Measurements from ENCODE around the gene RGS7.

Gene RGS7

DNA sequence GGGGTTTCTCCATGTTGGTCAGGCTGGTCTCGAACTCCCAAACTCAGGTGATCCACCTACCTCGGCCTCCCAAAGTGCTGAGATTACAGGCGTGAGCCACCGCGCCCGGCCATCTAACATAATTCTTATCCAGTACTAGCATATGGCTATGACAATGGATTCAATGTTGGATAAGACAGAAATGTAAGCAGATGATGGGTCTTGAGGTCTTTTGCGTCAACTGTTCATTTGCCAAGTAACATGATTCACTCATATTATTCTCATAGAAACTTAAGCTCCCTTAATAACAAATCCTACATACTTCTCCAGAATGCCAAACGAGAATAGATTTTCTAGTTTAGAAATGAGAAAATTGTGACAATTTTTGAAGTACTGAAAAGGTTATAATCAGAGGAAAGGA lies 170.3 kb downstream of the RGS7 start:
- Histone ChIP-seq H3K4me3 (ENCODE audit: low read length) (no peak overlapping the region), H3K27me3 (ENCODE audit: low read depth, low read length) (0 out of 2 replicates have a peak, but pooled peaks cover 3% of the 10 kb centered on the region), H3K9ac (ENCODE audit: low read length) (no peak overlapping the region), H2AFZ (ENCODE audit: low read depth, low read length) (no peak overlapping the region), H3K9me3 (ENCODE audit: insufficient read depth, low read length) (no peaks in the 10 kb centered on the region), H3K36me3 (replicated peaks; ENCODE audit: low read depth, low read length) (no peaks in the 10 kb centered on the region), H3K4me2 (ENCODE audit: low read length) (no peak overlapping the region), H3K27ac (ENCODE audit: low read length) (no peak overlapping the region), H4K20me1 (ENCODE audit: insufficient read depth, low read length) (no peaks in the 10 kb centered on the region), H3K4me1 (ENCODE audit: low read length) (no peaks in the 10 kb centered on the region), H3K79me2 (ENCODE audit: low read length) (no peaks in the 10 kb centered on the region)
- TF ChIP-seq, protein P1, sequence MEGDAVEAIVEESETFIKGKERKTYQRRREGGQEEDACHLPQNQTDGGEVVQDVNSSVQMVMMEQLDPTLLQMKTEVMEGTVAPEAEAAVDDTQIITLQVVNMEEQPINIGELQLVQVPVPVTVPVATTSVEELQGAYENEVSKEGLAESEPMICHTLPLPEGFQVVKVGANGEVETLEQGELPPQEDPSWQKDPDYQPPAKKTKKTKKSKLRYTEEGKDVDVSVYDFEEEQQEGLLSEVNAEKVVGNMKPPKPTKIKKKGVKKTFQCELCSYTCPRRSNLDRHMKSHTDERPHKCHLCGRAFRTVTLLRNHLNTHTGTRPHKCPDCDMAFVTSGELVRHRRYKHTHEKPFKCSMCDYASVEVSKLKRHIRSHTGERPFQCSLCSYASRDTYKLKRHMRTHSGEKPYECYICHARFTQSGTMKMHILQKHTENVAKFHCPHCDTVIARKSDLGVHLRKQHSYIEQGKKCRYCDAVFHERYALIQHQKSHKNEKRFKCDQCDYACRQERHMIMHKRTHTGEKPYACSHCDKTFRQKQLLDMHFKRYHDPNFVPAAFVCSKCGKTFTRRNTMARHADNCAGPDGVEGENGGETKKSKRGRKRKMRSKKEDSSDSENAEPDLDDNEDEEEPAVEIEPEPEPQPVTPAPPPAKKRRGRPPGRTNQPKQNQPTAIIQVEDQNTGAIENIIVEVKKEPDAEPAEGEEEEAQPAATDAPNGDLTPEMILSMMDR (IDR thresholded peaks at IDR 0.05; ENCODE audit: low read depth, low read length), result no peak
- no peak for TF ChIP-seq EZH2phosphoT487 (IDR thresholded peaks at IDR 0.05; ENCODE audit: low read depth)

DNA sequence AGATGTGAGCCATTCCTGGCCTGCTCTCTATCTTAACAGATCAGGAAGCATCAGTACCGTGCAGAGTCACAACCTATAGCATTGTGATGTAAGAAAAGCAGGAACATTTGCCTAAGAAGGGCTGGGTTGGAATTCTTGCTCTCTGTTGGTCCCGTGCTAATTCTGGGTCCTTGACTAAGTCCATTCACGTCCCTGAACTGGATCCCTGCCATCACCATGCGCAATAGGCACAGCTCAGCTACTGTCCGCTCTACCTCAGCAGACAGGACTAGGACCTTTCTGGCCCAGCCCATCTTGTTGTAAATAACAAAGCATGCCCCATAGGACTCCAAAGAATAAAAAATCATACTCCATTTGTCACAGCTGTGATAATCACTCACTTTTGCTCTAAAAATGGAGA lies 175.0 kb downstream of the RGS7 start:
- Histone ChIP-seq H3K4me1 (ENCODE audit: low read length) (no peaks in the 10 kb centered on the region), H3K4me2 (ENCODE audit: low read length) (no peak overlapping the region), H3K27me3 (ENCODE audit: low read depth, low read length) (0 out of 2 replicates have a peak, but pooled peaks cover 2% of the 10 kb centered on the region), H3K9ac (ENCODE audit: low read length) (no peak overlapping the region), H3K36me3 (replicated peaks; ENCODE audit: low read depth, low read length) (no peaks in the 10 kb centered on the region), H3K27ac (ENCODE audit: low read length) (no peak overlapping the region), H2AFZ (ENCODE audit: low read depth, low read length) (no peak overlapping the region), H3K79me2 (ENCODE audit: low read length) (no peaks in the 10 kb centered on the region), H3K4me3 (ENCODE audit: low read length) (no peak overlapping the region), H4K20me1 (ENCODE audit: insufficient read depth, low read length) (no peaks in the 10 kb centered on the region), H3K9me3 (ENCODE audit: insufficient read depth, low read length) (no peaks in the 10 kb centered on the region)
- TF ChIP-seq EZH2phosphoT487 (IDR thresholded peaks at IDR 0.05; ENCODE audit: low read depth), result no peak
- TF ChIP-seq, protein P1 (IDR thresholded peaks at IDR 0.05; ENCODE audit: low read depth, low read length), result no peak

DNA sequence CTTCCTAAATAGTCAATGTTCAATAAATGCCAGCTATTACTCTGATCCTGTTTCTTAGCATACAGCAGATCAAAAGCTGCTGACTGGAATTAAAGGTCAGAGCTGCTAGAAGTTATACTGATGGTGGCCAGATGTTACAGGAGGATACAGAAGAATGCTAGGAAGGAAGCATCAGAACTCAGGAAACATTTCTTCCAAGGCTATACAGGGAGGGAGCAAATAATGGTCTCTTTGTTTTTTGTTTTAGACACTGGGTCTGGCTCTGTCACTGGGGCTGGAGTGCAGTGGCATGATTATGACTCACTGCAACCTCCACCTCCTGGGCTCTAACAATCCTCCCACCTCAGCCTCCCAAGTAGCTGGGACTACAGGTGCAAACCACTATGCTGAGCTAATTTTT lies 175.5 kb downstream of the RGS7 start:
- H3K27ac ChIP-seq (ENCODE audit: low read length), result no peak overlapping the region
- no peaks in the 10 kb centered on the region for H3K79me2 ChIP-seq (ENCODE audit: low read length)
- no peak for TF ChIP-seq EZH2phosphoT487 (IDR thresholded peaks at IDR 0.05; ENCODE audit: low read depth)
- TF ChIP-seq, protein P1 (IDR thresholded peaks at IDR 0.05; ENCODE audit: low read depth, low read length), result no peak
- no peaks in the 10 kb centered on the region for H3K36me3 ChIP-seq (replicated peaks; ENCODE audit: low read depth, low read length)
- H3K4me3 ChIP-seq (ENCODE audit: low read length), result no peak overlapping the region
- H3K4me1 ChIP-seq (ENCODE audit: low read length), result no peaks in the 10 kb centered on the region
- H3K4me2 ChIP-seq (ENCODE audit: low read length), result no peak overlapping the region
- no peak overlapping the region for H3K9ac ChIP-seq (ENCODE audit: low read length)
- no peaks in the 10 kb centered on the region for H4K20me1 ChIP-seq (ENCODE audit: insufficient read depth, low read length)
- no peaks in the 10 kb centered on the region for H3K9me3 ChIP-seq (ENCODE audit: insufficient read depth, low read length)
- H3K27me3 ChIP-seq (ENCODE audit: low read depth, low read length), result no peaks in the 10 kb centered on the region
- no peak overlapping the region for H2AFZ ChIP-seq (ENCODE audit: low read depth, low read length)

GRCh38 chr1:241180569-241180968 lies 176.4 kb downstream of the RGS7 start:
- Histone ChIP-seq H3K27me3 (ENCODE audit: low read depth, low read length) (peaks cover 2% of the 10 kb centered on the region; the same call in 1 of the 2 replicates), H3K36me3 (replicated peaks; ENCODE audit: low read depth, low read length) (no peaks in the 10 kb centered on the region), H3K4me3 (ENCODE audit: low read length) (no peak overlapping the region), H3K4me1 (ENCODE audit: low read length) (no peaks in the 10 kb centered on the region), H4K20me1 (ENCODE audit: insufficient read depth, low read length) (no peaks in the 10 kb centered on the region), H3K27ac (ENCODE audit: low read length) (no peak overlapping the region), H3K79me2 (ENCODE audit: low read length) (no peaks in the 10 kb centered on the region), H3K9me3 (ENCODE audit: insufficient read depth, low read length) (no peaks in the 10 kb centered on the region), H3K9ac (ENCODE audit: low read length) (no peak overlapping the region), H3K4me2 (ENCODE audit: low read length) (no peak overlapping the region), H2AFZ (ENCODE audit: low read depth, low read length) (no peak overlapping the region)
- no peak for TF ChIP-seq EZH2phosphoT487 (IDR thresholded peaks at IDR 0.05; ENCODE audit: low read depth)
- TF ChIP-seq, protein P1 (IDR thresholded peaks at IDR 0.05; ENCODE audit: low read depth, low read length), result no peak

Measured in OCI-LY3 (cell line).